Suprapubic skin (tissue), 4 donors: ENCODE measurements around the gene ANKRD13B.

Experiments used
- POLR2A ChIP-seq, 2 donors: fragments of 450-650 bp; IDR thresholded peaks; one replicate each; pipeline ENCODE4 v1.6.1; 2017; ENCODE audit warnings: antibody characterized with exemption in 2 of 2, mild to moderate bottlenecking in 2 of 2, moderate library complexity in 2 of 2
- POLR2AphosphoS5 ChIP-seq, 3 donors: sonication (generic); formaldehyde crosslinking; IDR thresholded peaks; one replicate each; pipeline ENCODE4 v1.6.1; 2017; ENCODE audit warnings: antibody characterized with exemption in 3 of 3
- TF ChIP-seq, protein P1 (sequence below), 2 donors: fragments of 200-600 bp in 1 of 2; fragments of 450-650 bp in 1 of 2; sonication (generic) in 1 of 2; IDR thresholded peaks; one replicate each; pipeline ENCODE4 v1.5.1; 2016 to 2019; ENCODE audit warnings: antibody characterized with exemption in 2 of 2, mild to moderate bottlenecking in 1 of 2, moderate library complexity in 1 of 2

DNA sequence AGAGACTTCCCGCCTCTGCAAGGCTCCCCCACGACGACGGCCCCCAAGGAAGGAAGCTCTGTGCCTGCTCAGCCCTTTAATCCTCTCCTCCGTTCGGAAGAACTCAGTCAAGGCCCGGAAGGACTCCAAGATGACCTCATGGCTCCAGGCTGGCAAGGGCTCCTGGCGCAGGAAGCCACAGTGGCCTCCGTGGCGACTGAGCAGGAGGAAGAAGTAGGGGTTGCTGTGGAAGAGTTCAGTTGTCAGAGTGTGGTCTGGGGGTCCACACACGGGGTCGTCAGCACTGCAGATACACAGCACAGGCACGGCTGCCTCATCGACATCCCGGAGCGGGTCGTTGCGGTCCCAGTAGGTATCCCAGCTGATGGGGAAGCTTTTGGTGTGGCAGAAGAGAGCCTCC lies 30.3 kb upstream of the ANKRD13B start:
- TF ChIP-seq POLR2AphosphoS5 (IDR thresholded peaks at IDR 0.05) (no peak), POLR2A (IDR thresholded peaks at IDR 0.05) (no peak)
- TF ChIP-seq, protein P1, sequence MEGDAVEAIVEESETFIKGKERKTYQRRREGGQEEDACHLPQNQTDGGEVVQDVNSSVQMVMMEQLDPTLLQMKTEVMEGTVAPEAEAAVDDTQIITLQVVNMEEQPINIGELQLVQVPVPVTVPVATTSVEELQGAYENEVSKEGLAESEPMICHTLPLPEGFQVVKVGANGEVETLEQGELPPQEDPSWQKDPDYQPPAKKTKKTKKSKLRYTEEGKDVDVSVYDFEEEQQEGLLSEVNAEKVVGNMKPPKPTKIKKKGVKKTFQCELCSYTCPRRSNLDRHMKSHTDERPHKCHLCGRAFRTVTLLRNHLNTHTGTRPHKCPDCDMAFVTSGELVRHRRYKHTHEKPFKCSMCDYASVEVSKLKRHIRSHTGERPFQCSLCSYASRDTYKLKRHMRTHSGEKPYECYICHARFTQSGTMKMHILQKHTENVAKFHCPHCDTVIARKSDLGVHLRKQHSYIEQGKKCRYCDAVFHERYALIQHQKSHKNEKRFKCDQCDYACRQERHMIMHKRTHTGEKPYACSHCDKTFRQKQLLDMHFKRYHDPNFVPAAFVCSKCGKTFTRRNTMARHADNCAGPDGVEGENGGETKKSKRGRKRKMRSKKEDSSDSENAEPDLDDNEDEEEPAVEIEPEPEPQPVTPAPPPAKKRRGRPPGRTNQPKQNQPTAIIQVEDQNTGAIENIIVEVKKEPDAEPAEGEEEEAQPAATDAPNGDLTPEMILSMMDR (IDR thresholded peaks at IDR 0.05): no peak
